ENCODE data around the gene EHD4. TPM values are rescaled to one million over a fixed set of nuclear protein-coding genes. Genes with fewer than 3 reads are reported as not detected.

The EHD4 gene
- total RNA-seq, 1 donor from 2014 or later = 42.6 TPM

GRCh38 chr15:41848631-41849030 is 123.7 kb downstream of the EHD4 start:
- H3K27ac Mint-ChIP-seq = no peak overlapping the region
- no peak for TF ChIP-seq CTCF (IDR thresholded peaks at IDR 0.05)
- DNase-seq = no peak
- ChIA-PET CTCF (no interaction called here), POLR2A (no interaction called here)
- no peak overlapping the region for H3K4me3 Mint-ChIP-seq
- intact Hi-C loops (cut with micrococcal nuclease) = no loop called here
- H3K27me3 Mint-ChIP-seq = no peaks in the 10 kb centered on the region
- no peaks in the 10 kb centered on the region for H3K9me3 Mint-ChIP-seq
- no peak for ATAC-seq (ENCODE audit: low read depth)
- H3K4me1 Mint-ChIP-seq = peaks cover 4% of the 10 kb centered on the region
- peaks cover 31% of the 10 kb centered on the region for H3K36me3 Mint-ChIP-seq (ENCODE audit: low read depth)

- no peaks in the 10 kb centered on the region for H3K27me3 Mint-ChIP-seq
- peaks cover 4% of the 10 kb centered on the region for H3K4me1 Mint-ChIP-seq
- no peak overlapping the region for H3K27ac Mint-ChIP-seq
- TF ChIP-seq CTCF (IDR thresholded peaks at IDR 0.05) = no peak
- intact Hi-C loops (cut with micrococcal nuclease) = no loop called here
- DNase-seq (no peak), ATAC-seq (ENCODE audit: low read depth) (no peak)
- no peaks in the 10 kb centered on the region for H3K9me3 Mint-ChIP-seq
- H3K4me3 Mint-ChIP-seq = no peak overlapping the region
- ChIA-PET CTCF (no interaction called here), POLR2A (no interaction called here)
- peaks cover 33% of the 10 kb centered on the region for H3K36me3 Mint-ChIP-seq (ENCODE audit: low read depth)
Observed at GRCh38 chr15:41847981-41848380, 124.4 kb downstream of the EHD4 start.

- Mint-ChIP-seq H3K27ac (no peak overlapping the region), H3K4me1 (peaks cover 4% of the 10 kb centered on the region), H3K36me3 (ENCODE audit: low read depth) (peaks cover 37% of the 10 kb centered on the region), H3K27me3 (no peaks in the 10 kb centered on the region), H3K4me3 (no peak overlapping the region), H3K9me3 (no peaks in the 10 kb centered on the region)
- no peak for DNase-seq
- ATAC-seq (ENCODE audit: low read depth) = no peak
- CTCF ChIA-PET = no interaction called here
- intact Hi-C loops (cut with micrococcal nuclease) = no loop called here
- POLR2A ChIA-PET = no interaction called here
- TF ChIP-seq CTCF (IDR thresholded peaks at IDR 0.05) = no peak
Observed at GRCh38 chr15:41847206-41847605, 125.2 kb downstream of the EHD4 start.

Other genes with a start within 250 kb of the EHD4 start
- gene MAPKBP1, start 198.1 kb downstream of the EHD4 start, total RNA-seq = 31.3 and 42.3 TPM in 2 replicates
- gene JMJD7, start 144.5 kb downstream of the EHD4 start, total RNA-seq = 12.1 and 16.5 TPM in 2 replicates
- 5.3 and 8.2 TPM in 2 replicates for gene PLA2G4B, start 133.7 kb downstream of the EHD4 start, total RNA-seq
- 0.78 and 1.1 TPM in 2 replicates for gene SPTBN5, start 78.5 kb downstream of the EHD4 start, total RNA-seq
- gene PLA2G4E, start 48.5 kb upstream of the EHD4 start, total RNA-seq = not detected in 2 replicates
- gene PLA2G4D, start 122.0 kb upstream of the EHD4 start, total RNA-seq = not detected in 2 replicates
- gene PLA2G4F, start 184.1 kb upstream of the EHD4 start, total RNA-seq = not detected in 2 replicates
- gene VPS39, start 235.7 kb upstream of the EHD4 start, total RNA-seq = 86.1 and 102 TPM in 2 replicates